Measurements from ENCODE around the gene SRSF2. TPM values are rescaled to one million over a fixed set of nuclear protein-coding genes. Genes with fewer than 3 reads are reported as not detected.
A peak's percentile ranks its signal among the peaks of the same experiment; 100 is the strongest.

The SRSF2 gene
- total and polyA plus RNA-seq, 9 of the 15 experiments (the other 6 are each of a cell fraction or from before 2014, with no cell fraction given) = 161 to 583 (median 393) TPM

- TF ChIP-seq TRIM25 (IDR thresholded peaks at IDR 0.05; ENCODE audit: borderline replicate concordance) = no peak
- TF ChIP-seq KDM4B (IDR thresholded peaks at IDR 0.05; ENCODE audit: borderline replicate concordance in 2 of 2, low read depth in 1 of 2) = no peak
- TF ChIP-seq CEBPB (tag; IDR thresholded peaks at IDR 0.05) = peak; percentile 37; the same call in 1 of the 2 replicates
- no peak for TF ChIP-seq EHMT2 (IDR thresholded peaks at IDR 0.05)
- TF ChIP-seq MNT (conservative IDR thresholded peaks at IDR 0.05) = peak; percentile 44 to 66; a peak in 2 of 4 replicates
- TF ChIP-seq RCOR1 (IDR thresholded peaks at IDR 0.05; ENCODE audit: borderline replicate concordance in 1 of 2, low read depth in 2 of 2, low read length in 2 of 2) = peak in 1 of 2 experiments; percentile 69; a peak in 2 of 4 replicates
- no peak for TF ChIP-seq HINFP (tag; conservative IDR thresholded peaks at IDR 0.05; ENCODE audit: low read depth)
- no peak for TF ChIP-seq BRF2 (IDR thresholded peaks at IDR 0.05; ENCODE audit: borderline replicate concordance, insufficient read depth, insufficient read length)
- no peak for TF ChIP-seq ZNF24 (IDR thresholded peaks at IDR 0.05)
- peak; percentile 22; the same call in 1 of the 2 replicates for TF ChIP-seq ETV1 (tag; conservative IDR thresholded peaks at IDR 0.05; ENCODE audit: low read depth)
- peak; percentile 54 for TF ChIP-seq TEAD4 (IDR thresholded peaks at IDR 0.05; ENCODE audit: low read length)
- no peak for TF ChIP-seq TEAD4 (CRISPR knock-in tag; IDR thresholded peaks at IDR 0.05; ENCODE audit: borderline replicate concordance)
Observed at GRCh38 chr17:76716146-76716838, 20.8 kb downstream of the SRSF2 start (continued).

Measured in K562 (cell line).